Mammary epithelial cell (primary cell): ENCODE measurements around the gene DDX10.

Source experiments
- CTCF ChIP-seq, 2 donors: IDR thresholded peaks in 1 of 2; conservative IDR thresholded peaks in 1 of 2; 2 replicates each; pipeline ENCODE4 v1.5.1; 2011 to 2012; ENCODE audit warnings: inconsistent platforms in 2 of 2, low read length in 2 of 2, mild to moderate bottlenecking in 2 of 2, control low read depth in 1 of 2, low read depth in 1 of 2; ENCODE audit not compliant: insufficient read depth in 1 of 2; ENCODE audit errors: extremely low read depth in 1 of 2
- EZH2 ChIP-seq: IDR thresholded peaks from 2 replicates; pipeline ENCODE4 v1.6.1; 2012; ENCODE audit warnings: low read length, inconsistent platforms, borderline replicate concordance

- TF ChIP-seq CTCF (conservative IDR thresholded peaks at IDR 0.05 in 1 of 2, IDR thresholded peaks at IDR 0.05 in 1 of 2; ENCODE audit: extremely low read depth in 1 of 2, insufficient read depth in 1 of 2, low read depth in 1 of 2, low read length in 2 of 2), result no peak
- TF ChIP-seq EZH2, result no peak
Observed at GRCh38 chr11:108914211-108914610, 249.3 kb downstream of the DDX10 start.
